ENCODE data around the gene RYR3. TPM values are rescaled to one million over a fixed set of nuclear protein-coding genes. Genes with fewer than 3 reads are reported as not detected.

Gene RYR3
- total and polyA plus RNA-seq, 10 of the 15 experiments (the other 5 are each of a cell fraction or from before 2014, with no cell fraction given): under 0.01 to 0.44 (median 0.16) TPM; not detected in 5

DNA sequence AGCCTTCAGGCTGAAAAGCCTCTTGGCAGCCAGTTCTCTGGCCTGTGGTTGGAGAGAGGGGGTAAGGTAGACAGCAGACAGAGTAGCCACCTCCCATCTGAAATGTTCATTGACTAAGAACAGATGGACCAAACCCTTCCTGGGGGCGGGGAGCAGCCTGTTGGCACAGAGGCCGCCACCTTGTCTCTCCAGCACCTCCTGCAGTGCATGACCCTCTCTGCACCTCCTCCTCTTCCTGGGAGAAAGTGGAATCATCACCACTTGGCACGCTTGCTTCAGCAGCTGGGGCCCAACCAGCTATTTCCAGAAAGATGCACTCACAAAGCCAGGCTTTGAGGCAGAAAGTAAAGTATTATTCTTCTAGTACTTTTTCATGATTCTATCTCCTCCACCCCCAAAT lies 344.1 kb downstream of the RYR3 start:
- FAIRE-seq: no peak
- Histone ChIP-seq H3K79me2 (ENCODE audit: control insufficient read depth, insufficient read depth, low read length) (no peaks in the 10 kb centered on the region), H3K9me3 (replicated peaks; ENCODE audit: control insufficient read depth, insufficient read depth, low read length) (no peaks in the 10 kb centered on the region; the same call in 2 of the 3 replicates), H3K4me2 (ENCODE audit: control insufficient read depth, insufficient read depth) (no peak overlapping the region), H4K20me1 (ENCODE audit: control insufficient read depth, insufficient read depth) (no peaks in the 10 kb centered on the region), H3K4me1 (ENCODE audit: control insufficient read depth, insufficient read depth, low read length) (no peaks in the 10 kb centered on the region), H3K9ac (ENCODE audit: control insufficient read depth, insufficient read depth, low read length) (no peak overlapping the region), H3K27ac (ENCODE audit: control insufficient read depth, insufficient read depth) (no peak overlapping the region), H3K36me3 (ENCODE audit: control insufficient read depth in 2 of 2, insufficient read depth in 2 of 2, low read length in 1 of 2) (no peaks in the 10 kb centered on the region), H2AFZ (ENCODE audit: control insufficient read depth, low read depth, low read length) (no peak overlapping the region), H3K4me3 (no peak overlapping the region), H3K27me3 (replicated peaks in 1 of 2; ENCODE audit: control insufficient read depth in 2 of 2, insufficient read depth in 2 of 2, low read length in 1 of 2) (no peaks in the 10 kb centered on the region; a peak in 1 of 4 replicates)
- ChIA-PET RAD21 (ENCODE audit: unreplicated experiment) (interaction anchor here (1.5 kb wide), 1 partner anchor 362 kb away, joined by 4 read pairs; no protein-coding TSS in a partner anchor), POLR2A (no interaction called here), SMC1A (ENCODE audit: uncharacterized antibody, unreplicated experiment) (no interaction called here), CTCF (interaction anchor here (0.6 kb wide), 1 partner anchor 70 kb away, joined by 3 read pairs; no protein-coding TSS in a partner anchor)
- BruUV-seq (replicated peaks): no TSS peak
- ATAC-seq: no peak
- DNase-seq (ENCODE audit: low read depth, low spot score): no peak
- 13% methylated on average over 3 of the region's 3 CpGs for WGBS (ENCODE audit: insufficient coverage, insufficient replicate concordance, low lambda C conversion rate, missing lambda C conversion rate)
- in situ Hi-C loops (cut with MboI) (no loop called here), intact Hi-C loops (cut with micrococcal nuclease; ENCODE audit: unreplicated experiment) (no loop called here)
- no peak for TF ChIP-seq STAT1 (conservative IDR thresholded peaks at IDR 0.05)
- no peak for TF ChIP-seq SMAD5 (IDR thresholded peaks at IDR 0.05; ENCODE audit: low read depth)
- TF ChIP-seq SIX5 (IDR thresholded peaks at IDR 0.05; ENCODE audit: low read depth, low read length, severe bottlenecking): no peak
- no peak for TF ChIP-seq RFX5 (IDR thresholded peaks at IDR 0.05; ENCODE audit: low read depth, low read length)
- no peak for TF ChIP-seq DPF2 (IDR thresholded peaks at IDR 0.05)
- TF ChIP-seq, protein P1, sequence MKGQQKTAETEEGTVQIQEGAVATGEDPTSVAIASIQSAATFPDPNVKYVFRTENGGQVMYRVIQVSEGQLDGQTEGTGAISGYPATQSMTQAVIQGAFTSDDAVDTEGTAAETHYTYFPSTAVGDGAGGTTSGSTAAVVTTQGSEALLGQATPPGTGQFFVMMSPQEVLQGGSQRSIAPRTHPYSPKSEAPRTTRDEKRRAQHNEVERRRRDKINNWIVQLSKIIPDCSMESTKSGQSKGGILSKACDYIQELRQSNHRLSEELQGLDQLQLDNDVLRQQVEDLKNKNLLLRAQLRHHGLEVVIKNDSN (IDR thresholded peaks at IDR 0.05; ENCODE audit: borderline replicate concordance, extremely low read length, insufficient read depth, low read depth, low read length): no peak
- no peak for TF ChIP-seq SPI1 (IDR thresholded peaks at IDR 0.05; ENCODE audit: borderline replicate concordance, insufficient read depth, low read depth, low read length)
- TF ChIP-seq RAD21 (IDR thresholded peaks at IDR 0.05; ENCODE audit: insufficient read depth, low read depth, low read length): no peak
- no peak for TF ChIP-seq NRF1 (conservative IDR thresholded peaks at IDR 0.05; ENCODE audit: low read depth, low read length)
- no peak for TF ChIP-seq ZNF622 (IDR thresholded peaks at IDR 0.05)
- TF ChIP-seq POLR2AphosphoS2 (IDR thresholded peaks at IDR 0.05; ENCODE audit: low read depth, low read length): no peak
- TF ChIP-seq RCOR1 (conservative IDR thresholded peaks at IDR 0.05; ENCODE audit: low read depth, low read length): no peak
- TF ChIP-seq TCF12 (IDR thresholded peaks at IDR 0.05; ENCODE audit: low read depth, low read length): no peak
- no peak for TF ChIP-seq CHD2 (IDR thresholded peaks at IDR 0.05; ENCODE audit: borderline replicate concordance, low read depth, low read length)
- no peak for TF ChIP-seq CREB1 (IDR thresholded peaks at IDR 0.05; ENCODE audit: low read depth)
- TF ChIP-seq, protein P2, sequence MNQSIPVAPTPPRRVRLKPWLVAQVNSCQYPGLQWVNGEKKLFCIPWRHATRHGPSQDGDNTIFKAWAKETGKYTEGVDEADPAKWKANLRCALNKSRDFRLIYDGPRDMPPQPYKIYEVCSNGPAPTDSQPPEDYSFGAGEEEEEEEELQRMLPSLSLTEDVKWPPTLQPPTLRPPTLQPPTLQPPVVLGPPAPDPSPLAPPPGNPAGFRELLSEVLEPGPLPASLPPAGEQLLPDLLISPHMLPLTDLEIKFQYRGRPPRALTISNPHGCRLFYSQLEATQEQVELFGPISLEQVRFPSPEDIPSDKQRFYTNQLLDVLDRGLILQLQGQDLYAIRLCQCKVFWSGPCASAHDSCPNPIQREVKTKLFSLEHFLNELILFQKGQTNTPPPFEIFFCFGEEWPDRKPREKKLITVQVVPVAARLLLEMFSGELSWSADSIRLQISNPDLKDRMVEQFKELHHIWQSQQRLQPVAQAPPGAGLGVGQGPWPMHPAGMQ (IDR thresholded peaks at IDR 0.05; ENCODE audit: borderline replicate concordance): no peak
